GM19351 (cell line): Measurements from ENCODE around the gene RBSN.

Source experiments
- ATAC-seq: cut with Tn5 transposase; IDR thresholded peaks from one replicate; pipeline ENCODE4 v1.9.1; 2021; ENCODE audit warnings: mild to moderate bottlenecking, moderate library complexity; ENCODE audit not compliant: unreplicated experiment

RBSN gene

DNA sequence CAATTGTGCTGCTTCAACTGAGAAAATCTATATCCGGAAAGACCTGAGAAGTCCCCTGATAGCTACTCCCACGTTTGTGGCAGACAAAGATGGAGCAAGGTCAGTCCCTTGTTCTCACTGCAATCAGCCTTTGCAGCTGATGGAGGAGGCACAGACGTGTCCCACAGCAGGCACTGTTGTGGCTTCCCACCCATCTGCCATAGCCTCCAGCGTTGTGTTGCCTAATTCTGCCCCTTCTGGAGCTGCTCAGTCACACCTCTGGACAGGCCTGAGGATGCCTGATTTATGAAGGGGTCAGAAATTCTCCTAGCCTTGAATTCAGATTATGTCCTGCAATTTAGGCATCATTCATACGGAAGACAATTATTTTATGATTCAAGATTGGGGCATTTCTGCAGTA, 75.7 kb downstream of the RBSN start:
- no peak for ATAC-seq
